OCI-LY3 (cell line): ENCODE data around the gene ASCC3.

ENCODE experiments used
- H2AFZ ChIP-seq: fragments of 200-600, 300-600 bp; shearing (Covaris generic); 2 replicates; pipeline ENCODE4 v1.6.0; 2014; ENCODE audit warnings: antibody characterized with exemption, low read depth, low read length
- H3K27ac ChIP-seq: fragments of 200-600, 300-600 bp; sonication (generic); 2 replicates; pipeline ENCODE4 v1.5.1; 2014; ENCODE audit warnings: mild to moderate bottlenecking, low read length, moderate library complexity, mixed read lengths
- H3K27me3 ChIP-seq: fragments of 200-600, 300-600 bp; sonication (generic); 2 replicates; pipeline ENCODE4 v1.6.1; 2014; ENCODE audit warnings: low read depth, low read length, mixed read lengths
- H3K36me3 ChIP-seq: fragments of 200-600, 300-600 bp; sonication (generic); replicated peaks from 2 replicates; pipeline ENCODE3; 2014; ENCODE audit warnings: low read depth, low read length, mixed read lengths
- H3K4me1 ChIP-seq: fragments of 300-600, 200-600 bp; sonication (generic); 2 replicates; pipeline ENCODE4 v1.6.1; 2014; ENCODE audit warnings: low read length, mixed read lengths
- H3K4me2 ChIP-seq: fragments of 200-600, 300-600 bp; sonication (generic); 2 replicates; pipeline ENCODE4 v1.6.1; 2014; ENCODE audit warnings: low read length, mixed read lengths
- H3K4me3 ChIP-seq: fragments of 300-600, 200-600 bp; sonication (generic); 2 replicates; pipeline ENCODE4 v1.5.1; 2014; ENCODE audit warnings: antibody characterized with exemption, mild to moderate bottlenecking, low read length, moderate library complexity
- H3K79me2 ChIP-seq: fragments of 300-600, 200-600 bp; shearing (Covaris generic); 2 replicates; pipeline ENCODE4 v1.6.1; 2014; ENCODE audit warnings: mild to moderate bottlenecking, low read length, mixed read lengths
- H3K9ac ChIP-seq: fragments of 300-600, 200-600 bp; shearing (Covaris generic); 2 replicates; pipeline ENCODE4 v1.6.0; 2014; ENCODE audit warnings: mild to moderate bottlenecking, low read length, moderate library complexity
- H3K9me3 ChIP-seq: fragments of 200-600, 300-600 bp; shearing (Covaris generic); 2 replicates; pipeline ENCODE4 v1.6.1; 2014; ENCODE audit warnings: low read length, mixed read lengths; ENCODE audit not compliant: insufficient read depth
- H4K20me1 ChIP-seq: fragments of 200-600, 300-600 bp; sonication (generic); 2 replicates; pipeline ENCODE4 v1.6.1; 2016; ENCODE audit warnings: low read length, mixed read lengths; ENCODE audit not compliant: insufficient read depth
- EZH2phosphoT487 ChIP-seq: fragments of 200-600 bp; shearing (Covaris generic); IDR thresholded peaks from 2 replicates; pipeline ENCODE4 v1.6.1; 2018; ENCODE audit warnings: antibody characterized with exemption, mixed run types, low read depth
- TF ChIP-seq, protein P1 (sequence below): fragments of 200-600, 300-600 bp; sonication (generic); IDR thresholded peaks from 2 replicates; pipeline ENCODE4 v1.5.1; 2014; ENCODE audit warnings: antibody characterized with exemption, low read length, low read depth

ASCC3 gene

GRCh38 chr6:100517106-100517505, 364.0 kb downstream of the ASCC3 start:
- Histone ChIP-seq H3K36me3 (no peaks in the 10 kb centered on the region), H4K20me1 (no peaks in the 10 kb centered on the region), H3K79me2 (no peaks in the 10 kb centered on the region), H3K9ac (no peak overlapping the region), H3K4me2 (no peak overlapping the region), H3K4me1 (no peaks in the 10 kb centered on the region), H3K4me3 (no peak overlapping the region), H3K27me3 (no peaks in the 10 kb centered on the region), H3K9me3 (no peaks in the 10 kb centered on the region), H3K27ac (no peak overlapping the region), H2AFZ (no peak overlapping the region)
- TF ChIP-seq EZH2phosphoT487, result no peak
- TF ChIP-seq, protein P1, sequence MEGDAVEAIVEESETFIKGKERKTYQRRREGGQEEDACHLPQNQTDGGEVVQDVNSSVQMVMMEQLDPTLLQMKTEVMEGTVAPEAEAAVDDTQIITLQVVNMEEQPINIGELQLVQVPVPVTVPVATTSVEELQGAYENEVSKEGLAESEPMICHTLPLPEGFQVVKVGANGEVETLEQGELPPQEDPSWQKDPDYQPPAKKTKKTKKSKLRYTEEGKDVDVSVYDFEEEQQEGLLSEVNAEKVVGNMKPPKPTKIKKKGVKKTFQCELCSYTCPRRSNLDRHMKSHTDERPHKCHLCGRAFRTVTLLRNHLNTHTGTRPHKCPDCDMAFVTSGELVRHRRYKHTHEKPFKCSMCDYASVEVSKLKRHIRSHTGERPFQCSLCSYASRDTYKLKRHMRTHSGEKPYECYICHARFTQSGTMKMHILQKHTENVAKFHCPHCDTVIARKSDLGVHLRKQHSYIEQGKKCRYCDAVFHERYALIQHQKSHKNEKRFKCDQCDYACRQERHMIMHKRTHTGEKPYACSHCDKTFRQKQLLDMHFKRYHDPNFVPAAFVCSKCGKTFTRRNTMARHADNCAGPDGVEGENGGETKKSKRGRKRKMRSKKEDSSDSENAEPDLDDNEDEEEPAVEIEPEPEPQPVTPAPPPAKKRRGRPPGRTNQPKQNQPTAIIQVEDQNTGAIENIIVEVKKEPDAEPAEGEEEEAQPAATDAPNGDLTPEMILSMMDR, result no peak

DNA sequence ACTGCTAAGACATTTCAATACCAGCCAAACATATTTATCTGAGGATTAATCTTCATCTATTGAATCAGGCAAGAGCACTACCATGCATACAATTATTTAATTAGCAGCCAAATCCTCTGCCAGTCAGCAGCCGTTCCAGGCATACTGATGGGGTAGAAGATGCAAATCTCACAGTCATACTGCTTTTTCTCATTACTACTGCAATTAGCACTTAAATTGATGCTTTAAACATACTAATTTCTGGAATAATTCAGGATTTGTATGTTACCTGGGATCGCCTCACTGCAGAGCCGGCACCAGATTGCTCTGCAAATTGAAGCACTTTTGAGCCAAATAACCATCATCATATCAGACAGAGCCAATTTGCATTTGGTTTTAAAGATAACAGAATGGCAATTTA, 366.5 kb downstream of the ASCC3 start:
- TF ChIP-seq, protein P1, result no peak
- no peak for TF ChIP-seq EZH2phosphoT487
- Histone ChIP-seq H3K4me3 (no peak overlapping the region), H3K9me3 (no peaks in the 10 kb centered on the region), H3K27me3 (no peaks in the 10 kb centered on the region), H3K79me2 (no peaks in the 10 kb centered on the region), H3K27ac (no peak overlapping the region), H4K20me1 (no peaks in the 10 kb centered on the region), H3K4me2 (no peak overlapping the region), H3K9ac (no peak overlapping the region), H3K4me1 (no peaks in the 10 kb centered on the region), H2AFZ (no peak overlapping the region), H3K36me3 (no peaks in the 10 kb centered on the region)

DNA sequence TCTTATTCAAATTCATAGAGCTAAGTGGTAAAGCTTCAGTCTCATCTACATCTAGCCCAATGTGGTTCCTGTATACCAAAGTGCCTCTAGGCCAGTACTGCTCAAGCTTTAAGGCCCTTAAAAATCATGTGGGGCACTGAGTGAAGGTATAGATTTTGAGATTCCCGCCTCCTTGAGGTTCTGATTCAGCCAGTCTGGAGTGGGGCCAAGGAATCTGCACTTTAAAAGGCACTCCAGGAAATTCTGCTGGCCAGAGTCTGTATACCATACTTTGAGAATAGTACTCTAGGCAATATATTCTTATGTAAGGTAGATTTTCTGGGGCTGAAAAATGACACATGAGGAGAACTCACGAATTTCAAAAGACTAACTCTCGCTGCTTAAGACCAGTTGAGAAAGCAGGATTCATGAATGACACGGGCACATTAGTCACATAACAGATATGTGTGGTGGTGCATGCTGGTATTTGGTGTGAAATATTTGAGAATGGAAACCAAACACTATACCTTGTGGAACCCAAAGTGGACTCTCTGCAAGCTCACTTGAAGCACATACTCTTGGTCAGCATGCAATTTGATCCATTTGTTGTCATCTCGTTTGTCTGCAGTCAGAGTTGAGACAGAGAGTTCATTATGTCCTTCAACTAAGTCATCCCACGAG, 368.8 kb downstream of the ASCC3 start:
- Histone ChIP-seq H3K79me2 (no peaks in the 10 kb centered on the region), H3K27ac (no peak overlapping the region), H3K9ac (no peak overlapping the region), H4K20me1 (no peaks in the 10 kb centered on the region), H3K36me3 (peaks cover 2% of the 10 kb centered on the region), H3K4me3 (no peak overlapping the region), H3K27me3 (no peaks in the 10 kb centered on the region), H3K4me2 (no peak overlapping the region), H3K4me1 (no peaks in the 10 kb centered on the region), H2AFZ (no peak overlapping the region), H3K9me3 (no peaks in the 10 kb centered on the region)
- TF ChIP-seq, protein P1, result no peak
- TF ChIP-seq EZH2phosphoT487, result no peak

DNA sequence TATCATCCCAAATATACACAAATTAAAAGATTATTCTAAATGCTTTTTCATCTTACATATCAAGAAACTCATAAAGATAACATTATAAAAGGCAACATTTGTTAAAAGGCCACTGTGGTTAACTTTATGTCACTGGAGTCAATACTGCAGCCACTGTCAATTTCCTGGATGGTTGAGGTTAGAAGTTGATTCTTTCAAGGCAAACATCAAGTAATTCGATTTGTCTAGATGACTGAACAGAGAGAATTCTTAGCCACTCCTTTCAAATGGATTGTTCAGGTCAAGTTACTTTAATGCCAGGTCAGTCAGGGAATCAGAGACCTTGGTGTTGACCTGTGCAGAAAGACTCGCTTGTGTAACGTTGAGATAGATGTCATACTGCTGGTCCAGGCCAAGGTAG, 372.0 kb downstream of the ASCC3 start:
- no peak overlapping the region for H3K9ac ChIP-seq
- no peaks in the 10 kb centered on the region for H3K79me2 ChIP-seq
- H3K4me3 ChIP-seq, result no peak overlapping the region
- no peaks in the 10 kb centered on the region for H3K9me3 ChIP-seq
- no peaks in the 10 kb centered on the region for H4K20me1 ChIP-seq
- H3K4me1 ChIP-seq, result no peaks in the 10 kb centered on the region
- no peak for TF ChIP-seq EZH2phosphoT487
- TF ChIP-seq, protein P1, result no peak
- H3K27me3 ChIP-seq, result no peaks in the 10 kb centered on the region
- no peak overlapping the region for H3K27ac ChIP-seq
- H3K4me2 ChIP-seq, result no peak overlapping the region
- peaks cover 2% of the 10 kb centered on the region for H3K36me3 ChIP-seq
- H2AFZ ChIP-seq, result no peak overlapping the region
